GM21786 (cell line): ENCODE measurements around the gene ZDBF2.
A peak's percentile ranks its signal among the peaks of the same experiment; 100 is the strongest.
"Not testable (repeated sequence)": the region's sequence is repeated elsewhere in the genome, so short reads cannot be mapped to it uniquely, and the experiment has no call there.

Experiments
- ATAC-seq: cut with Tn5 transposase; IDR thresholded peaks from one replicate; pipeline ENCODE4 v1.9.1; 2021; ENCODE audit not compliant: unreplicated experiment

The ZDBF2 gene

GRCh38 chr2:206274434-206275311 is at the start of gene ZDBF2:
Gene ZDBF2, plus strand, starts transcription at chr2:206274663. Its CDS starts 7,187 bp downstream, at chr2:206281850.
- ATAC-seq, result peak; percentile 73

GRCh38 chr2:206225435-206226232 is 48.8 kb upstream of the ZDBF2 start:
- peak; percentile 91 for ATAC-seq

GRCh38 chr2:206228636-206229035 is 45.8 kb upstream of the ZDBF2 start:
- not testable (repeated sequence) for ATAC-seq

GRCh38 chr2:206229642-206230041 is 44.8 kb upstream of the ZDBF2 start:
- ATAC-seq, result no peak

GRCh38 chr2:206230060-206230762 is 44.3 kb upstream of the ZDBF2 start:
- no peak for ATAC-seq

- ATAC-seq, result no peak
Measured at GRCh38 chr2:206231669-206232286, 42.7 kb upstream of the ZDBF2 start.

- ATAC-seq, result no peak
Measured at GRCh38 chr2:206232287-206233035, 42.0 kb upstream of the ZDBF2 start.

GRCh38 chr2:206239157-206239556 is 35.3 kb upstream of the ZDBF2 start:
- ATAC-seq, result no peak

GRCh38 chr2:206240327-206240726 is 34.1 kb upstream of the ZDBF2 start:
- ATAC-seq, result no peak

- ATAC-seq, result no peak
Measured at GRCh38 chr2:206241736-206242135, 32.7 kb upstream of the ZDBF2 start.

GRCh38 chr2:206245265-206245672 is 29.2 kb upstream of the ZDBF2 start:
- ATAC-seq, result peak; percentile 58

GRCh38 chr2:206250041-206250897 is 24.2 kb upstream of the ZDBF2 start:
- ATAC-seq, result peak; percentile 25

- ATAC-seq, result no peak
Measured at GRCh38 chr2:206253125-206253776, 21.2 kb upstream of the ZDBF2 start.

GRCh38 chr2:206253777-206254166 is 20.7 kb upstream of the ZDBF2 start:
- no peak for ATAC-seq

- ATAC-seq, result no peak
Measured at GRCh38 chr2:206255003-206255402, 19.5 kb upstream of the ZDBF2 start.

- no peak for ATAC-seq
Measured at GRCh38 chr2:206256706-206257205, 17.7 kb upstream of the ZDBF2 start.

- no peak for ATAC-seq
Measured at GRCh38 chr2:206257350-206257749, 17.1 kb upstream of the ZDBF2 start.

GRCh38 chr2:206257861-206258260 is 16.6 kb upstream of the ZDBF2 start:
- ATAC-seq, result no peak
